PC-9 (cell line): ENCODE measurements around the gene SHE.

Experiments
- CTCF ChIP-seq: fragments of 200-600 bp; sonication (generic); conservative IDR thresholded peaks from 2 replicates; pipeline ENCODE4 v1.6.1; 2017; ENCODE audit warnings: mixed run types, antibody characterized with exemption, mild to moderate bottlenecking, moderate library complexity
- EZH2 ChIP-seq: fragments of 200-600 bp; sonication (generic); IDR thresholded peaks from 2 replicates; pipeline ENCODE4 v1.8.0; 2017; ENCODE audit warnings: antibody characterized with exemption, low read depth

GRCh38 chr1:154445040-154445472 lies 57.2 kb downstream of the SHE start:
- no peak for TF ChIP-seq CTCF
- TF ChIP-seq EZH2: no peak
